Activated T-cell treated with anti-CD3 and anti-CD28 coated beads for 24 hours (primary cell): Measurements from ENCODE around the gene FTCD.
"Not testable (repeated sequence)": the region's sequence is repeated elsewhere in the genome, so short reads cannot be mapped to it uniquely, and the experiment has no call there.

Source experiments
- DNase-seq: peaks from one replicate; pipeline ENCODE4 v3.0.0-alpha.2; 2020; ENCODE audit warnings: low read depth

FTCD gene

DNA sequence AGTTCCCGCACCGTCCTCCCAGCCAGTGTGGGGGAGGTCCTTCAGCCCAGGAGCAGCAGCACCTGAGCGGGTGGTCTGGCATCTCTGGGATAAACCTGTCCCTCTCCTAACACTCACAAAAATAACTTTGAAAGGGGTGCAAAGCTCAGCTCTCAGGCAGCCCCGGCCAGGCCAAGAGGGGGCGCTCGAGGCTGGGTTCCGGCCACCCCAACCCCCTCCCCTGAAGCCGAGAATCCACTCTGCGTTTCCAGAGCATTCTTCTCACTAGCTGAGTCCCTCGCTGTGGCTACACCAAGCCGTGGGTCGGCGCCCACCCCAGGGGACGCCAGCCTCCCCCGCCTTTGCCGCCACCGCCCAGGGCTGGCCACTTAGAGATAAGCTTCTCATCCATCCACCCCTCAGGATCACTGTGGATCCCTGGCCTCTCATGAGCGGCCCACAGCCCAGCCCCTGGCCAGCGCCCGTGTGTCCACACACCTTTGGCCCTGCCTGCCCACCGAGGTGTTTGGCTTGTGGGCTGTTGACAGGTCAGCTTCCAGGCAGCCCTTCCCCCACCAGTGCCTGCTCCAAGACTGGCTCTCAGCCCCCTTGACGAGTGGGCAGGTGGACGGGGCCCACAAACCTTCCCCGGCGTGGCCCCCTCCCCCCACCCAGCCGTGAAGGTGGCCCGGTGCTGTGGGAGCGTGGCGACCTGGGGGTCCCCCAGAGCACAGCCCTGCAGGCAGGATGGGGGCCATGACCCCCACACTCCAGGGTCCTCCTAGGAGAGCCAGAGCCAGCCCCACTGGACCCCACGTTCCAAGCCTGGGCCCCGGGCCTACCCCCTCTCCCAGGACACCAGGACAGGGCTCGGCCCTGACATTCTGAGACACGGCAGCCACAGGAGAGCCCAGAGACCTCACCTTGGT, 1.9 kb downstream of the FTCD start:
- peak; percentile 28 for DNase-seq

DNA sequence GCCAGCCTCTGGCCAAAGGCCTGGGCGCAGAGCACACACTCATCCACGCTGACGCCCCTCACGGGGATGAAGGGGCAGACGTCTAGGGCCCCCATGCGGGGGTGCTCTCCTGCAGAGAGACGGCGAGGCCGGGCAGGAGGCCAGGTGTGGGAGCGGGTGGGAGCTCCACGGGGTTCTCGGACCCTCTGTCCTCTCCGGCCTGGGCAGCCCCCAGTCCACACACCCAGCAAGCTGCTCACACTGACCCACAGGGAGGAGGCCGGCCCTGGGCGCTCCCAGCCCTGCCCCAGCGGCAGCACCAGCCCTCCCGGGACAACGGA, 2.5 kb downstream of the FTCD start:
- DNase-seq = no peak

DNA sequence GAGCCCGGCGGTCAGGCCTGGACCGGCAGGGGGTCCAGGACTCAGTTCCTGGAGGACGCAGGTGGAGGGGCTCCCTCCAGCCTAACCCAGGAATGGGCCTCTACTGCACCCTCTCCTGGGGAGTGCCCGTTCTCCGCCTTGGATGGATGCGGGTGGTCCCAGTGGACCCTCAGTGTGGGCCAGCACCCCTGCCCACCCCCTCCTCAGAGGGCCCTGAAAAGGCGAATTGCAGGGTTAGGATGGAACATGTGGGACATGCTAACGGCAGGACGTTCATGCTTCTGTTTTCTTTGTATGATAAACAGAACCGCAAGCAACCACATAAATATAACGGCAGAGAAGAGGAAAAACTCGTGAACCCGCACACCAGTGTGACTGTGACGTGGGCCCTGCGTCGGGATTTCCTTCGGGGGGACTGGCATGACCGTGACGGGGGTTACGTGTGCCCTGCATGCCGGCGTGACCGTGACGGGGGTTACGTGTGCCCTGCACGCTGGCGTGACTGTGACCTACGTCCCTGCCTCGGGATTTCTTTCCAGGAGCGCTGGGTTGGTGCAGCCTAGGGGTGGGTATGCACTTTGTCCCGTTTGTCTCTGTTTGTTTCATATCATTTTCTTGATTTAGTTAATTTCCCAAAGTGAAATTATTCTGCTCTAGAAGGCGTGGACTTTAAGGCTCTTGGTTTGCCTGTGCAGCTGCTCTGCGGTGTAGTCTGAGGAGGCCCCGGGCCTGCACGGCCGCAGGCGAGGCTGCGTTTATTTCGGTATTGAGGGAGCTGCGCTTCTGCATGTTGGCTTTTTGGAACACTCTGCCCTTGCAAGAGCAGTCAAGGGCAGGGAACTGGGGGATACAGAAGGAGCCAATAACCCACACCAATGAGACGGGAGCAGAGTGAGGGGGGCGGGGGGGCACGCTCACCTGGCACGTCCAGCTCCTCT, 3.1 kb downstream of the FTCD start:
- DNase-seq = no peak

DNA sequence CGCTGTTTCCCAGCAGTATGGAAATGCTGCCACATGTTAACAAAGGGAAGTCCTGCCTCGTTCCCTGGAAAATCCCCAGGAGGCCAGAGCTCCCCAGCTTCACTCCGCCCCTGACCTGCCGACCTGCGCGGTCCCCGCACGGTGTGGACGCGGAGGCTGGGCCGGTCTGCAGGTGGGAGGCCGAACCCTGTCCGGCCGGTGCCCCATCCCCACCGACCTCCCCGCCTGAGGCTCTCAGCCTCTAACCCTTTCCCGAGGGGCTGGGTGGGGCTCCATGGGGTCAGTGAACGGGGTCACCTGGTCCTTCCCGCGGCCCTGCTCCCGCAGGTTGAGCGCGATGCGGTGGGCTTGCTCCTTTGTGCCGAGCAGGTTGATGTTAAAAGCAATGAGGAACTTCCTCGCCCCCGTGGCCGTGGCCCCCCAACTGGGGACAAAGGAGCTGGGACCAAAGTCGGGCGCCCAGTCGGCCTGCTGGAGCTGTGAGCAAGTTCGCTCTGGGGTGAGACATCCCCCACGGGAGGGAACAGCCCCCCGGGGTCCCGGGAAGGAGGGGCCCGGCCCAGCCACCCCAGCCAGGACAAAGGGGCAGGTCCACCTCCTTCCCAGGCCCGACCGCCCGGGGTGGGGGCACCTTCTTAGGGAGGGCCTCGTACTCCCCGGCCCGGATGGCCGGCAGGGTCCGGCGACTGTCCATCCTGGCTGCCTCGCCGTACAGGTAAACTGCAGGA, 4.0 kb downstream of the FTCD start:
- no peak for DNase-seq

DNA sequence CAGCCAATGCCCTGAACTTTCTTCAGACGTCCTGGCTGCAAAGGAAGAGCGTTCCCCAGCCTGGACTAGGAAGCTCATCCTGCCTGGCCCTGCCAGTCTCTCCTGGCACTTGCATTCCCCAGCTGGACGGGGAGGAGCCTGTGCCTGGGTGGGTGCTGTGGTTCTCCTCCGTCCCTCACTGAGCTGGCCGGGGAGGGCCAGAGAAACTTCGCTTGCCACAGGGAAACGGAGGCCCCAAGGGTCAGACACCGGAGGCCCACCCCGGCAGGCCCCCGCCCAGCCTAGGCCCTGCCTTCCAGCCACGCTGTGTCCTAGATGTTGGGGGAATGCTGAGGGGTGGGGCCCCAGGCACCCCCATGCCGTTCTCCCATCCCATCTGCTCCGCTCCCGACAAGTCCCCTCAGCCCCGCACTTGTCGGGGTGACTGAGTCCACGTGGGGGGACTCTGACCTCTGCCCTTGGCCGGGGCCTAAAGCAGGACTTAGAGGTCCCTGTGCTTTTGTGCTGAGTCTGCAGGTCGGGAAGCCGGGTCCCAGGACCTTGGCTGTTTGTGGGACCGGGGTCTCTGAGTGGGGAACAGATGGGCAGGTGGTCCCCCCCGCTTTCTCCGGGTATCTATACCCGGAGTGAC, 4.8 kb downstream of the FTCD start:
- no peak for DNase-seq

DNA sequence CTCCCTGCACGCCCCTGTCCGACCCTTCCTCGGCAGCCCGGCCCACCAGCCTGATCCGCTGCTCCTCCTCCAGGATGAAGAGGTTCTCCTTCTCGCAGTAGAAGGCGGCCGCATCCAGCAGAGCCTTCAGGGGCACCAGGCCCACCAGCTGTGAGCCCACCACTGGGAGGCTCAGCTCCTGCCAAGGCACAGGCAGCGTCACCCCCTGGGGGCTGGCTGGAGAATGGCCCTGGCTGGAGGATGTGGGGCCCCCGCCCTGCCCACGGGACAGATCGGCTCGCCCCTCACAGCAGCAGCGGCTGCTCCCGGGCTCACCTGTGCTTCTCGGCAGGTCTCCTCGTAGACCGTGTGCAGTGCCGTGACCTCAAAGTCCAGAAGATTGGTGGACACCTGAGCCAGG, 5.3 kb downstream of the FTCD start:
- no peak for DNase-seq

DNA sequence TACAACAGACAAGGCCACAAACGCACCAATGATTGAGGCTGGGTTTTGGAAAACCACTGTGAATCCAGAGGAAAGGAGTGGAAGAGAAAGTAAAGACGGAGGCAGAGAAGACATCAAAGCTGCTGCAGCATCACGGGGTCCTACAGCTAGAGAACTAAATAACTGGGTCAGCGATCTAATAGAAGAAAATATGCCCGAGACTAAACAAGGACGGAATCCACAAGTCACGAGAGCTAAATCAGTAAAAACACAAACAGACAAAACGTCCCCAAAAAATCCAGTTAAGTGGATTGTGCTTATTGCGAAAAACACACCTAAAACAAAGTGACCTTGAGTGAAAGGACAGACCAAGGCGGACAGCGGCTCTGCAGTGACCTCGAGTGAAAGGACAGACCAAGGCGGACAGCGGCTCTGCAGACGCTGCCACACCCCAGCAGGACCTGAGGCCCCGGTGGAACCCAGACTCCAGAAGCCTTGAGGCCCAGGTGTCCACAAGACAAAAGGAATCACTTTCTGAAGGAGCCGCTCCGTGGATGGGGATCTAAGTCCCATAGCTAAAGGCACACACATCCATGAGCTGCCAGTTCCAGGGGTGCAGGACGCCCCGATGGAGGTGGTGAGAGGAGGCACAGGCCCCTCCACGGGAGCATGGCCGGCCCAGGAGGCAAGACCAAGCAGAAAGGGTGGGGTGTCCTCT, 6.0 kb downstream of the FTCD start:
- no peak for DNase-seq

DNA sequence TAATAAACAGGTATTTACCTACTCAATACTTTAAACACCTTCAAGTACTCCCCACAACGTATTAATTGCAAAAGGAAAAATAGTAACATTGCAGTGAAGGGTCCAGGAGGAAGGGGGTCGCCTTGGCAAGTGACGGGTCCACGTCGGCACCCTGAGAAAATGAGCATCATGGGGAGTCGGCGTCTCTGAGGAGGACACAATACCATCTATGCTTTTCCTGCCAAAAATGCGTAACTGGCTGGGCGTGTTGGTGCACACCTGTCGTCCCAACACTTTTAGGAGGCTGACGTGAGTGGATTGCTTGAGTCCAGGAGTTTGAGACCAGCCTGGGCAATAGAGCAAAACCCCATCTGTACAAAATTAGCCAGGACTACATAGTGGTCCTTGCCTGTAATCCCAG, 7.3 kb downstream of the FTCD start:
- DNase-seq = no peak

DNA sequence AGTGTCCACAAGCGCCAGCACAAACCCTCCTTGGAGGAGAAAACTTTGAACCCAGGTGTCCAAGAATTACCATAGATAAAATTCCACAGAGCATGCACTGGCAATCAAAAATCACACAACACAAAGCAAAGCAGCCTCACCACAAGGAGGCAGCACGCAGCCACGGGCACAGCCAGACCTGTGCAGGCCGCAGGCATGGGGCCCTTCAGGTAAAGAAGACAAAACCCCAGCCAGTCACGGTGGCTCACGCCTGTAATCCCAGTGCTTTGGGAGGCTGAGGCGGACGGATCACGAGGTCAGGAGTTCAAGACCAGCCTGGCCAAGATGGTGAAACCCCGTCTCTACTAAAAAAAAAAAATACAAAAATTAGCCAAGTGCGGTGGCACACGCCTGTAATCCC, 8.0 kb downstream of the FTCD start:
- peak; percentile 14 for DNase-seq

DNA sequence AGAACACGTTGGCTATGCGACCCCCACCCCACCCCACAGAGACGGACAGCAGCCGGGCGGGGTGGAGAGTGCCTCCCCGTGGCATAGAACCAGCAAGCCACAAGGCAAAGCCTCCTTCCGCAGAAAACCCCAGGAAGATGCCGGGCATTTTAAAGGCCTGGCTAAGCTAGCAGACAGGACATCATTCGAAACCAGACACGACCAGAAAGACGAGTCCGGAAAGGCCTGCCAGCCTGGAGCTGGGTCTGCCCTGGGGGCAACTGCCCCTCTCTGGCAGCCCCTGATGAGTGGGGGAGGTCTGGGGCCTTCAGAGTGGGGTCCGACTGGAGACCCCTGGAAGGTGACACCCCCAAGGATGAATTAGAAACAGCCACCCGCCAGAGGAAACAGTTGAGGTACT, 8.5 kb downstream of the FTCD start:
- no peak for DNase-seq

DNA sequence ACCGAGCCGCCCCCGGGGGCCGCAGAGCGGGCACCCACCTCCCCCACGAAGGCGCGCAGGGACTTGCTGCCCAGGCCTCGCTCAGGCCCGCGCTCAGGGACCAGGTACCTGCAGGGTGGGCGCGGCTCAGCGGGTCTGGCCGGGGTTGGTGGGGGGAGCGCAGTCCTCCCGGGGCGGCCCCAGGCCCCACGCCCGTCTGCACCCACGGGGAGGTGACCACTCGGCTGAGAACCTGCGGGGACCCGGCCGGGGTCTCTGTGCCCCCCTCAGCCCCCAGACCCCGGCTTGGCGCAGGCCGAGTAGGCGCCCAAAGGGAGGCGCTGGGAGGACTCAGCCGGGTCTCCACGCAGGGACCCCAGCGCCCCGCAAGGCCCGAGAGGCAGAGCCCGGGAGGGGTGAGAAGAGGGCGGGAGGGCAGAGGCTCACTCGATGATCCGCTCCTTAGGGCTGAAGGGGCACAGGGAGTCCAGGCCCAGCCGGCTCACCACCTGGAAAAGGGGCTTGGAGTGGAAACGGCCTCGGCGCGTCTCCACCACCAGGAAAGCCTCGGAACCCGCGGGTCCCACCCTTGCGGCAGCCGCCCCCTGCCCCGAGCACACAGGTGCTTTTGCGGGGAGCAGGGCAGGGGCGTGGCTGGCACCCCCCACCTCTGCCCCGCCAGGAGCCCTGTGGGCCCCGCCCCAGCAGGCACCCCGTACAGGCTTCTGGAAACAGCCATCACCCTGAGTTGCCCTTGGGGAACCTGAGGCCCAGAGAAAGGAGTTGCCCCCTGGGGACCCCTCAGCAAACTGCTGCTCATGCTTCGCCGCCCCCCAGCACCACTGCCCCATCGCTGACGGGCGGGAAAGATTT, 9.3 kb downstream of the FTCD start:
- no peak for DNase-seq

DNA sequence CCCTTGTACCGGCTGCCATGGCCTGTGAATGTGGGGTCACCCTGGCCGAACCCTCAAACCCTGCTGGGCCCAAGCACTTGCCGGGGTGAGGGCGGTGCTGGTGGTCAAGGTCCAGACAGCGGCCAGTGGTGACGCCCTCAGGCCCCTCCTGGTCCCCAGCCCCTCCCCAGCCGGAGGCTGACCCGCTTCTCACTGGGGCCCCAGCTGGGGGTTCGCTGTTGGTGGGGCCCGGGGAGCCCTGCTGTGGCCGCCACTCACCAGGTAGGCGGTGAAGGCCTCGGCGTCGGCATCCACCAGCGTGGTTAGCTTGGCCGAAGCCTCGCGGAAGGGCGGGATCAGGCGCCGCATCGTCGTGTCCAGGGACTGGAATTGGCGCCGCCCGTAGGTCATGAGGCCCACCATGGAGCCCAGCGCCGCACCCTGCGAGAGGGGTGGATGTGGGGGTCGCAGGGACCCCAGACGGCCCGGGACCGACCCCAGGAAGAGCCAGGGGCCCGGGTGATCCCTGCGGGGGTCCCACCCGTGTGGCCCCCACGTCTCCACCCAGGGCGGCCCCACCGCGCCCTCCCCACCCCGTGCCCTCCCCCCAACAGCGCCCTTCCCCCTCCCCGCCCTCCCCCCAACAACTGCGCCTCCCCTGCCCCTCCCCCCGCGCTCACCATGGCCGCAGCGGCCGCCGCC, 10.1 kb downstream of the FTCD start:
- no peak for DNase-seq

DNA sequence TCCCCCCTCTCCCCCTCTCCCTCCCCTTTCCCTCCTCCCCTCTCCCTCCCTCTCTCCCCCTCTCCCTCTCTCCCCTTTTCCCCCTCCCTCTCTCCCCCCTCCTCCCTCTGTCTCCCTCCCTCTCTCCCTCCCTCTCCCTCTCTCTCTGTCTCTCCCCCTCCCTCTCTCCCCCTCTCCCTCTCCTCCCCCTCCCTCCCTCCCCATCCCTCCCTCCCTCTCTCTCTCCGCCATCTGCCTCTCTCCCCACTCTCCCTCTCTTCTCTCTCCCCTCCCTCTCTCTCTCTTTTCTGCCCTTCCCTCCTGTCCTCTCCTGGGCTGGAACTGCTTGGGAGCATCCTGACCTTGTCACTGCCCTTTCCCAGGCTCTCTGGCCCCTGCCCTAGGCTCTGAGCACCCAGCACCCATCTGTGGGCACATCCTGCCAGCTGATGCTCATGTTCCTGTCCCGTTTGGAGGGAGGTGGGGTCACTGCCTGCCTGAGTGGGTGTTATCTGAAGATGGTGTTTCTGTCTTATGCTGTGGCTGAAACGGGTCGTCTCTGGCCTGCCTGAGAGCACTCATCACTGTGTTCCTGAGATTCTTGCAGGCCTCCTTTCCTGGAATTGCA, 10.8 kb downstream of the FTCD start:
- DNase-seq = no peak

DNA sequence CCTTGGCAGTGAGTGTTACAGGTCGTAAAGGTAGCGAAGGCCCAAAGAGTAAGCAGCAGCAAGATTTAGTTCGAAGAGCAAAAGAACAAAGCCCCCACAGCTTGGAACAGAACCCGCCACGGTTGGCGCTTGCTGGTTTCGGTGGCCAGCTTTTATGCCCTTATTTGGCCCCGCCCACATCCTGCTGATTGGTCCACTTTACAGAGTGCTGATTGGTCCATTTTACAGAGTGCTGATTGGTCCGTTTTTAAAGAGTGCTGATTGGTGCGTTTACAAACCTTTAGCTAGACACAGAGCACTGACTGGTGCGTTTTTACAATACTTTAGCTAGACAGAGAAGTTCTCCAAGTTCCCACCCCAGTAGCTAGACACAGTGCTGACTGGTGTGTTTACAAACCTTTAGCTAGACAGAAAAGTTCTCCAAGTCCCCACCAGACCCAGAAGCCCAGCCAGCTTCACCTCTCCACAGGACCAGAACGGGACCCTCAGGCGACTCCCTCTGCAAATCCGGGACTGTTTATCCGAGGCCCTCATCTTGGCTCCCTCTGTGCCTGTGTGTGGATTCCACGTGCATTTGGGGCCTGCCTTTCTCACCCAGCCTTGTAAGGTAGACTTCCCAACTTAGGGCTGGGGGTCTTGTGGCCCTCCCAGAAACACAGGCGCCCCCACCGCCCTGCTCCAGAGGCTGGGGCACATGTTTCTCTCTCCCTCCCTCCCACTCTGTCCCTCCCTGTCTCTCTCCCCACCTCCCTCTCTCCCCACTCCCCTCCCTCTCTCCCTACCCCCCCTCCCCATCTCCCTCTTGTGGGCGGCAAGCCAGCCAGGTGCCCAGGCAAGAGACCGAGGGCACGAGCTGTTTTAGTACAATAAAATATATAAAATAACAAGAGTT, 12.6 kb downstream of the FTCD start:
- no peak for DNase-seq

DNA sequence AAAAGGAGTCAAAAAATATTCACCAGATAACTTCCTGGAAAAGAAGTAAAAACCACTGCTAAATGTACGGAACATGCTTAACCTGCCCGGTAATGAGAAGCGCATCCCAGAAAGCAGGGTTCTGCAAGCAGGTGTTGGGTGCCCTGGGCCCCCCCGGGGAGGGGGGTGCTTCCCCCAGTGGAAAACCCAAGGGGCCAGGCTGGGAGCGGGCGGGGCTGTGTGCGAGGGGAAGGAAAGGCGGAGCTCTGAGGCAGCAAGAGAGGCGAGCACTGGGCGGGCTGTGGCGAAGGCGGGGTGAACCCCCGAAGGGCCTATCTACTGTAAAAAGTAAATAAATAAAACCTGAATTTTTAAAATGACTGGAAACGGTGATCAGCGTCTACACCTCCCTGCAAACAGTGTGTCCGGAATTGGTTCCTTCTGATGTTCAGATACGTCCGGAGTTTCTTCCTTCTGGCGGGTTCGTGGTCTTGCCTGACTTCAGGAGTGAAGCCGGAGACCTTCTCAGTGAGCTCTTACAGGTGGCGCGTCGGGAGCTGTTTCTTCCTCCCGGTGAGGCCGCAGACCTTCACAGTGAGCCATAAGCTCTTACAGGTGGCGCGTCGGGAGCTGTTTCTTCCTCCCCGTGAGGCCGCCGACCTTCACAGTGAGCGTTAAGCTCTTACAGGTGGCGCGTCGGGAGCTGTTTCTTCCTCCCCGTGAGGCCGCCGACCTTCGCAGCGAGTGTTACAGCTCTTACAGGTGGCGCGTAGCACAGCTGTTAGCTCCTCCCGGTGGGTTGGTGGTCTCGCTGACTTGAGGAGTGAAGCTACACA, 13.4 kb downstream of the FTCD start:
- no peak for DNase-seq

DNA sequence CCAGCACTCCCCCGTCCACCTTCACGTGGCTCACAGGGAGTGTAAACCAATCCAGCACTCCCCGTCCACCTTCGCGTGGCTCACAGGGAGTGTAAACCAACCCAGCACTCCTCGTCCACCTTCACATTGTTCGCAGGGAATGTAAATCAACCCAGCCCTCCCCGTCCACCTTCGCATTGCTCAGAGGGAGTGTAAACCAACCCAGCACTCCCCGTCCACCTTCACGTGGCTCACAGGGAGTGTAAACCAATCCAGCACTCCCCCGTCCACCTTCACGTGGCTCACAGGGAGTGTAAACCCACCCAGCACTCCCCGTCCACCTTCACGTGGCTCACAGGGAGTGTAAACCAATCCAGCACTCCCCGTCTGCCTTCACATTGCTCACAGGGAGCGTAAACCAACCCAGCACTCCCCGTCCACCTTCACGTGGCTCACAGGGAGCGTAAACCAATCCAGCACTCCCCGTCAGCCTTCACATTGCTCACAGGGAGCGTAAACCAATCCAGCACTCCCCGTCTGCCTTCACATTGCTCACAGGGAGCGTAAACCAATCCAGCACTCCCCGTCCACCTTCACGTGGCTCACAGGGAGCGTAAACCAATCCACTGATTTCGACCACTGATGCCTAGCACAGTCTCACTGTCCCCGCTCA, 14.9 kb downstream of the FTCD start:
- DNase-seq = not testable (repeated sequence)

DNA sequence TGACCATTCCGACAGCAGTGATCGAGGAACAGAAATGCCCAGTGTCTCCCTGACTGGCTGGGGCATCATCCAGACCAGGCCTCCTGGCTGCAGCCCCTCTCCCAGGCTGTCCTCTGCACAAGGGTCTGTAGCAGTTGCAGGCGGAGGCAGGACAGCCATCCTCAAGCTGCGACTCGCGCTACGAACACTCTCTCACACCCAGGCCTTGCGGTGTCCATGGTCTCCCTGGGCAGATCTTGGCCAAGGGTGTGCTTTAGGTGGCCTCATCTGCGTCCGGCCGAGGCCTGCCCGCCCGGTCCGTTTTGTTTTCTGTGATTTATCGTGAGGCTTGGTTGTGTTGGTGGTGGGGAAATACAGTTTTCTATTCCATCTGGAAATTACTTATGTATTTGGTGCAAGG, 15.7 kb downstream of the FTCD start:
- no peak for DNase-seq
